ENCODE data around the gene IL32. TPM values are rescaled to one million over a fixed set of nuclear protein-coding genes. Genes with fewer than 3 reads are reported as not detected.

IL32 gene
- total and polyA plus RNA-seq, 7 experiments from 2014 or later = 351 to 3,697 (median 631) TPM

- Histone ChIP-seq H3K27me3 (ENCODE audit: control insufficient read depth in 2 of 2, insufficient read depth in 2 of 2, low read length in 2 of 2) (no peaks in the 10 kb centered on the region), H3K4me1 (ENCODE audit: control insufficient read depth in 2 of 2, insufficient read depth in 2 of 2, low read length in 2 of 2) (peaks cover 36 to 45% of the 10 kb centered on the region in 2 donors), H3K9me3 (ENCODE audit: control insufficient read depth in 2 of 3, low read length in 3 of 3) (no peaks in the 10 kb centered on the region), H3K36me3 (ENCODE audit: control insufficient read depth in 2 of 3, insufficient read depth in 3 of 3, low read length in 3 of 3) (peaks cover 0 to 20% (median 0%) of the 10 kb centered on the region in 3 experiments), H3K4me3 (ENCODE audit: low read length) (peak overlapping the region; percentile 87), H3K27ac (ENCODE audit: low read depth, low read length) (peak overlapping the region; percentile 98)
- intact Hi-C loops (cut with micrococcal nuclease) = loop anchor here (2.0 to 10.0 kb wide), 7 partner anchors 111 to 1229 kb away; partner anchors contain the start of genes CEMP1 (in 1 of the 2), CLUAP1 (in 1 of the 2), FLYWCH1 (in 1 of the 2) and FLYWCH2 (in 1 of the 2)
- Mint-ChIP-seq H3K4me1 (peaks cover 12 to 62% (median 47%) of the 10 kb centered on the region in 7 donors), H3K4me3 (peak overlapping the region; percentile 78 to 98 (median 92)), H3K27me3 (peaks cover 0 to 7% (median 0%) of the 10 kb centered on the region in 5 donors), H3K27ac (peak overlapping the region; percentile 84 to 99 (median 94)), H3K36me3 (peaks cover 0 to 14% (median 3%) of the 10 kb centered on the region in 5 donors), H3K9me3 (no peaks in the 10 kb centered on the region)
- POLR2A ChIA-PET = interaction anchor here (0.6 to 2.9 kb wide), 8 partner anchors 9 to 112 kb away, joined by 3 to 11 read pairs (median 4); partner anchors contain the start of genes CLDN9 and ZNF213
- no peak for ATAC-seq
- CTCF ChIA-PET = interaction anchor here (1.0 to 3.3 kb wide), 3 partner anchors 8 to 112 kb away, joined by 3 to 11 read pairs (median 5); partner anchors contain the start of gene ZNF213
- DNase-seq = peak in 1 of 9 donors; percentile 22
Observed at GRCh38 chr16:3023415-3023668, 42.1 kb upstream of the IL32 start.

- Histone ChIP-seq H3K4me1 (ENCODE audit: control insufficient read depth in 2 of 2, insufficient read depth in 2 of 2, low read length in 2 of 2) (peaks cover 42 to 50% of the 10 kb centered on the region in 2 donors), H3K9me3 (ENCODE audit: control insufficient read depth in 2 of 3, low read length in 3 of 3) (no peaks in the 10 kb centered on the region), H3K27me3 (ENCODE audit: control insufficient read depth in 2 of 2, insufficient read depth in 2 of 2, low read length in 2 of 2) (peaks cover 0 to under 1% of the 10 kb centered on the region in 2 donors), H3K4me3 (ENCODE audit: low read length) (peak within 1 kb of the TSS; percentile 87), H3K36me3 (ENCODE audit: control insufficient read depth in 2 of 3, insufficient read depth in 3 of 3, low read length in 3 of 3) (peaks cover 0 to 20% (median 0%) of the 10 kb centered on the region in 3 experiments), H3K27ac (ENCODE audit: low read depth, low read length) (peak within 1 kb of the TSS; percentile 98)
- ChIA-PET POLR2A (interaction anchor here (0.6 to 2.9 kb wide), 13 partner anchors 10 to 111 kb away, joined by 3 to 11 read pairs (median 4); partner anchors contain the start of genes CLDN9 and ZNF213), CTCF (interaction anchor here (1.8 to 3.3 kb wide), 2 partner anchors 20 to 111 kb away, joined by 5 to 11 read pairs; partner anchors contain the start of gene ZNF213)
- Mint-ChIP-seq H3K4me1 (peaks cover 15 to 62% (median 50%) of the 10 kb centered on the region in 7 donors), H3K27me3 (peaks cover 0 to 5% (median 2%) of the 10 kb centered on the region in 5 donors), H3K4me3 (peak within 1 kb of the TSS; percentile 78 to 98 (median 92)), H3K27ac (peak within 1 kb of the TSS; percentile 85 to 99 (median 96)), H3K36me3 (peaks cover 0 to 14% (median 3%) of the 10 kb centered on the region in 5 donors), H3K9me3 (no peaks in the 10 kb centered on the region)
- intact Hi-C loops (cut with micrococcal nuclease) = loop anchor here (1.0 to 10.0 kb wide), 12 partner anchors 20 to 1228 kb away; partner anchors contain the start of genes PAQR4 (in 2 of the 2), CEMP1 (in 1 of the 2), CLUAP1 (in 1 of the 2) and ELOB (in 1 of the 2)
- ATAC-seq = peak; percentile 89
- DNase-seq = peak; percentile 86 to 96 (median 96)
Observed at GRCh38 chr16:3023669-3024478, 41.6 kb upstream of the IL32 start, which contains the start of the genes HCFC1R1 and THOC6. Gene HCFC1R1, minus strand, starts transcription at chr16:3023942. Its CDS starts 1 bp downstream, at chr16:3023941. Gene THOC6, plus strand, starts transcription at chr16:3024035. Its CDS starts 292 bp downstream, at chr16:3024327.

- intact Hi-C loops (cut with micrococcal nuclease) = loop anchor here in 1 of 2 donors (10.0 kb wide), 2 partner anchors 239 to 491 kb away; partner anchors contain the start of genes CEMP1 and PDPK1
- CTCF ChIA-PET = interaction anchor here (0.7 to 9.2 kb wide), 3 partner anchors 22 to 103 kb away, joined by 4 to 98 read pairs (median 4); no protein-coding TSS in a partner anchor
Observed at GRCh38 chr16:3025032-3026002, 40.1 kb upstream of the IL32 start.

GRCh38 chr16:3026003-3026378 is 39.4 kb upstream of the IL32 start:
- Mint-ChIP-seq H3K36me3 (peaks cover 0 to 14% (median 3%) of the 10 kb centered on the region in 5 donors), H3K4me3 (no peak overlapping the region), H3K27ac (no peak overlapping the region), H3K4me1 (peaks cover 27 to 62% (median 50%) of the 10 kb centered on the region in 7 donors), H3K9me3 (no peaks in the 10 kb centered on the region), H3K27me3 (peaks cover 10 to 22% (median 11%) of the 10 kb centered on the region in 5 donors)
- Histone ChIP-seq H3K4me1 (ENCODE audit: control insufficient read depth in 2 of 2, insufficient read depth in 2 of 2, low read length in 2 of 2) (peaks cover 46 to 47% of the 10 kb centered on the region in 2 donors), H3K9me3 (ENCODE audit: control insufficient read depth in 2 of 3, low read length in 3 of 3) (no peaks in the 10 kb centered on the region), H3K27me3 (ENCODE audit: control insufficient read depth in 2 of 2, insufficient read depth in 2 of 2, low read length in 2 of 2) (peaks cover 0 to 5% of the 10 kb centered on the region in 2 donors), H3K4me3 (ENCODE audit: low read length) (no peak overlapping the region), H3K36me3 (ENCODE audit: control insufficient read depth in 2 of 3, insufficient read depth in 3 of 3, low read length in 3 of 3) (peaks cover 0 to 20% (median 0%) of the 10 kb centered on the region in 3 experiments), H3K27ac (ENCODE audit: low read depth, low read length) (no peak overlapping the region)
- ChIA-PET CTCF (interaction anchor here (0.7 to 9.2 kb wide), 2 partner anchors 22 to 103 kb away, joined by 4 to 98 read pairs; no protein-coding TSS in a partner anchor), POLR2A (interaction anchor here (1.0 kb wide), 1 partner anchor 16 kb away, joined by 3 read pairs; no protein-coding TSS in a partner anchor)
- intact Hi-C loops (cut with micrococcal nuclease) = loop anchor here in 1 of 2 donors (10.0 kb wide), 2 partner anchors 239 to 491 kb away; partner anchors contain the start of genes CEMP1 and PDPK1
- DNase-seq (no peak), ATAC-seq (no peak)

More at GRCh38 chr16:3025032-3026002, 40.1 kb upstream of the IL32 start:
- no peak for DNase-seq
- Histone ChIP-seq H3K9me3 (ENCODE audit: control insufficient read depth in 2 of 3, low read length in 3 of 3) (no peaks in the 10 kb centered on the region), H3K4me3 (ENCODE audit: low read length) (no peak overlapping the region), H3K36me3 (ENCODE audit: control insufficient read depth in 2 of 3, insufficient read depth in 3 of 3, low read length in 3 of 3) (peaks cover 0 to 20% (median 0%) of the 10 kb centered on the region in 3 experiments), H3K27me3 (ENCODE audit: control insufficient read depth in 2 of 2, insufficient read depth in 2 of 2, low read length in 2 of 2) (peaks cover 0 to 5% of the 10 kb centered on the region in 2 donors), H3K27ac (ENCODE audit: low read depth, low read length) (no peak overlapping the region), H3K4me1 (ENCODE audit: control insufficient read depth in 2 of 2, insufficient read depth in 2 of 2, low read length in 2 of 2) (peaks cover 51% of the 10 kb centered on the region in 2 donors)
- Mint-ChIP-seq H3K27ac (no peak overlapping the region), H3K4me3 (peak overlapping the region in 3 of 10 donors; percentile 9 to 53 (median 25)), H3K9me3 (no peaks in the 10 kb centered on the region), H3K36me3 (peaks cover 0 to 14% (median 3%) of the 10 kb centered on the region in 5 donors), H3K4me1 (peaks cover 27 to 64% (median 53%) of the 10 kb centered on the region in 7 donors), H3K27me3 (peaks cover 6 to 17% (median 11%) of the 10 kb centered on the region in 5 donors)
- no peak for ATAC-seq
- POLR2A ChIA-PET = interaction anchor here (1.0 kb wide), 1 partner anchor 15 kb away, joined by 3 read pairs; no protein-coding TSS in a partner anchor

GRCh38 chr16:3026609-3027488 is 38.6 kb upstream of the IL32 start:
- Mint-ChIP-seq H3K27ac (no peak overlapping the region), H3K27me3 (peaks cover 10 to 25% (median 13%) of the 10 kb centered on the region in 5 donors), H3K4me3 (no peak overlapping the region), H3K36me3 (peaks cover 0 to 14% (median 3%) of the 10 kb centered on the region in 5 donors), H3K4me1 (peaks cover 27 to 54% (median 46%) of the 10 kb centered on the region in 7 donors), H3K9me3 (no peaks in the 10 kb centered on the region)
- intact Hi-C loops (cut with micrococcal nuclease) = loop anchor here in 1 of 2 donors (10.0 kb wide), 2 partner anchors 238 to 492 kb away; partner anchors contain the start of genes CEMP1 and PDPK1
- DNase-seq (no peak), ATAC-seq (no peak)
- no peak overlapping the region for H3K4me3 ChIP-seq (ENCODE audit: low read length)
- H3K36me3 ChIP-seq (ENCODE audit: control insufficient read depth in 2 of 3, insufficient read depth in 3 of 3, low read length in 3 of 3) = peaks cover 0 to 20% (median 0%) of the 10 kb centered on the region in 3 experiments
- POLR2A ChIA-PET = interaction anchor here (1.5 to 2.3 kb wide), 4 partner anchors 19 to 106 kb away, joined by 3 to 17 read pairs (median 7); no protein-coding TSS in a partner anchor
- no peak overlapping the region for H3K27ac ChIP-seq (ENCODE audit: low read depth, low read length)
- peaks cover 37 to 41% of the 10 kb centered on the region in 2 donors for H3K4me1 ChIP-seq (ENCODE audit: control insufficient read depth in 2 of 2, insufficient read depth in 2 of 2, low read length in 2 of 2)
- no peaks in the 10 kb centered on the region for H3K9me3 ChIP-seq (ENCODE audit: control insufficient read depth in 2 of 3, low read length in 3 of 3)
- CTCF ChIA-PET = interaction anchor here (0.7 to 9.2 kb wide), 11 partner anchors 12 to 367 kb away, joined by 3 to 98 read pairs (median 6); partner anchors contain the start of gene IL32
- H3K27me3 ChIP-seq (ENCODE audit: control insufficient read depth in 2 of 2, insufficient read depth in 2 of 2, low read length in 2 of 2) = peaks cover 0 to 5% of the 10 kb centered on the region in 2 donors
